Effector memory CD4-positive, alpha-beta T cell (primary cell): Measurements from ENCODE around the gene RYR3.

ENCODE experiments used
- DNase-seq, 3 donors: peaks; one replicate each; pipeline ENCODE4 v3.0.0-alpha.2; 2020
- H3K27ac ChIP-seq: 2 replicates; pipeline ENCODE4 v1.7.0; 2013; ENCODE audit warnings: mild to moderate bottlenecking, low read length, moderate library complexity; ENCODE audit not compliant: insufficient read depth, poor library complexity, severe bottlenecking
- H3K27me3 ChIP-seq: replicated peaks from 2 replicates; pipeline ENCODE4 v1.7.0; 2013; ENCODE audit warnings: mild to moderate bottlenecking, low read length; ENCODE audit not compliant: insufficient read depth, control insufficient read depth, poor library complexity, severe bottlenecking
- H3K36me3 ChIP-seq: 2 replicates; pipeline ENCODE4 v1.7.0; 2013; ENCODE audit warnings: mild to moderate bottlenecking, low read length, moderate library complexity; ENCODE audit not compliant: control insufficient read depth, insufficient read depth
- H3K4me1 ChIP-seq: 2 replicates; pipeline ENCODE4 v1.7.0; 2013; ENCODE audit warnings: low read length, mild to moderate bottlenecking; ENCODE audit not compliant: control insufficient read depth, insufficient read depth, poor library complexity, severe bottlenecking
- H3K4me3 ChIP-seq: 2 replicates; pipeline ENCODE4 v1.7.0; 2013; ENCODE audit warnings: low read length, low read depth, mild to moderate bottlenecking; ENCODE audit not compliant: insufficient read depth, poor library complexity, severe bottlenecking
- H3K9me3 ChIP-seq: 2 replicates; pipeline ENCODE4 v1.7.0; 2013; ENCODE audit warnings: mild to moderate bottlenecking, low read length, moderate library complexity; ENCODE audit not compliant: control insufficient read depth

RYR3 gene

DNA sequence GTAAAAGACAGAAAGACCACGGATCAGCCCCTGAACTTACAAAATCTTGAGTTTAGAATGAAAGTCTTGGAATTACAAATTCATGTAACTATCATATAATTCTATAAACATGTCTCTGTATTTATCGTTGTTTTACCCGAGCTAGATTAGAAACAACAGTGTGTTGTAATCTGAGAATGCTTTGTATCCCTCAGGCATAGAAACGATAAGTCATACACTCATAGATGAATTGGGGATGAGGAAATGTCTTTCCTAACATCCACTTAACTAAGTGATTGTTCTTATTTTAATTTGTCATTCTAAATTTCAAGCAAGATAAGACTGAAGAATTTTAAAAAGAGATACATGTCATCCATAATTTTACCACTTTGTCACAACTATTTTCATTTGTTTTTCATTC is 165.3 kb downstream of the RYR3 start:
- no peak for DNase-seq
- H3K36me3 ChIP-seq, result no peaks in the 10 kb centered on the region
- no peaks in the 10 kb centered on the region for H3K4me1 ChIP-seq
- H3K27ac ChIP-seq, result no peak overlapping the region
- H3K4me3 ChIP-seq, result no peak overlapping the region
- no peaks in the 10 kb centered on the region for H3K27me3 ChIP-seq
- no peaks in the 10 kb centered on the region for H3K9me3 ChIP-seq

DNA sequence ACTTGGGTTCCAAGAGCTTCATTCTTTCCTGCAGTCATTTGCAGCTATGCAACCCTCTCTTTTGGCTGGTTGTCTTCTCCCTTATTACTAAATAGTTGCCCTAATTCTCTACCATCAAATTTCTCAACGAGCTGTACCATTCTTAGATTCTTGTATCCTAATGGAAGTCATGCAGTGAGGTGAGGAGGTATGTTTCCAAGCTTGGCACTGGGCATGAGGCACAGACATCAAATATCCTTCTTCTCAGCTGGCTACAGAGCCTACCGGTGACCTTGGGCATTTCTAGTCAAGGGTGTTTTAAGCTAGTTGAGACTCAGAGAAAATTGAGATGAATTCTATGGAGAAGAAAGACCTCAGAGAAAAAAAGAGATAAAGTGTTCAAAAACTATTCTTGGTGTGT is 166.1 kb downstream of the RYR3 start:
- DNase-seq, result no peak
- H3K27me3 ChIP-seq, result no peaks in the 10 kb centered on the region
- H3K36me3 ChIP-seq, result no peaks in the 10 kb centered on the region
- no peak overlapping the region for H3K27ac ChIP-seq
- no peak overlapping the region for H3K4me3 ChIP-seq
- H3K9me3 ChIP-seq, result no peaks in the 10 kb centered on the region
- H3K4me1 ChIP-seq, result no peaks in the 10 kb centered on the region

DNA sequence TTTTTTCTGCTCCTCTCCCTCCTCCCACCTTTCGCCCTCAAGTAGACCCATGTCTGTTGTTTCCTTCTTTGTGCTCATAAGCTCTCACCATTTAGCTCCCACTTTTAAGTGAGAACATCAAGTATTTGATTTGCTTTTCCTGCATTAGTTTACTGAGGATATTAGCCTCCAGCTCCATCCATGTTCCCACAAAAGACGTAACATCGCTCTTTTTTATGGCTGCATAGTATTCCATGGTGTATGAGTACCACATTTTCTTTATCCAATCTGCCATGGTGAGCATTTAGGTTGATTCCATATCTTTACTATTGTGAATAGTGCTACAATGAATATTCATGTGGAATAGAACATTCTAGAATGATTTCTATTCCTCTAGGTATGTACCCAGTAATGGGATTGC is 178.6 kb downstream of the RYR3 start:
- Histone ChIP-seq H3K36me3 (no peaks in the 10 kb centered on the region), H3K4me3 (no peak overlapping the region), H3K27ac (no peak overlapping the region), H3K9me3 (no peaks in the 10 kb centered on the region), H3K27me3 (no peaks in the 10 kb centered on the region), H3K4me1 (no peaks in the 10 kb centered on the region)
- no peak for DNase-seq

DNA sequence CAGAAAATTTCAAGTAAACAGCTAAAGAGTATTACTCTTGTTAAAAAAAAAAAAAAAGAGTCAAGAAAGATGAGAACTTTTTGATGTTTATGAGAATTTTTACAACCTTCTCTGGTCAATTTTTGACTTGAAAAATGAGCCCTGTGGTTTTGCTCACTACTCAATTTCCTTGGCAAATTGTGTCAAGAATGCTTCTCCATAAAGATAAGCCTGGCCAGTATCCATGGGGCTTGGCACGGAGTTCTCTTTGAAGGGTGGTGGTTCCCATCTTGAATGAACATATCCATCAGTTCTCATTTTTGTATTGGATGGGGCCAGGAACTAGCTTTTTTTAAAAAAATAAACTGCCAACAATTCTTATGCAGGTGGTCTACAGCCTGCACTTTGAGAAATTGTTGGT is 179.9 kb downstream of the RYR3 start:
- Histone ChIP-seq H3K27ac (no peak overlapping the region), H3K27me3 (no peaks in the 10 kb centered on the region), H3K4me3 (no peak overlapping the region), H3K9me3 (no peaks in the 10 kb centered on the region), H3K36me3 (no peaks in the 10 kb centered on the region), H3K4me1 (no peaks in the 10 kb centered on the region)
- no peak for DNase-seq

DNA sequence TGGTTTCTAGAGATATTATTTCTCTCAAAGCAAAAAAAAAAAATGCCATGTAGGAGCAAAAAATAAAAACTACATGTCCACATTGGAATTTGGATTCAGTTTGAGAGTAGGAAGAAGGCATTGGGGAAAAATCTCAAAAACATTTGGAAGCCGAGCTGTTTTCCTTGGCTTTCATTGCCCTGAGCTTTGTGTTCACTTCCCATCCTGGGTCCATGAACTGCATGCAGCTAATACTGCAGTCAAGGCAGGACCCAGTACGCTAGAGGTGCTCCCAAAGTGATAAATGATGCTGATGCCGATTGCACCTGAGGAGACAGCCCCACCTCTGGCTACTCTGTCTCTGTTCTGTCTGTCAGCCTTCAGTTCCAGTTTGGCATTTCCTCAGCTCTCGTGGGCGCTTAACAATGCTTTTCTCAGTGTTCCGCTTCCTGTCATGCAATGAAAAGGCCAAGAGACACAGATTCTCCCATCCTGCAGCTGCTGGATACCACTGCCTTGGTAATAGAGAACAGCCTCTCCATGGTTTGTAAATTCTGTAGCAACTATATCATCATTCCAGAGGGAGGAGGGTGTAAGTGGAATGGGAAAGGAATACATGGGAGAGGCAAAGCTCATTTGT is 181.8 kb downstream of the RYR3 start:
- H3K9me3 ChIP-seq, result no peaks in the 10 kb centered on the region
- no peak overlapping the region for H3K4me3 ChIP-seq
- no peaks in the 10 kb centered on the region for H3K27me3 ChIP-seq
- no peak for DNase-seq
- no peaks in the 10 kb centered on the region for H3K36me3 ChIP-seq
- H3K27ac ChIP-seq, result no peak overlapping the region
- H3K4me1 ChIP-seq, result no peaks in the 10 kb centered on the region

DNA sequence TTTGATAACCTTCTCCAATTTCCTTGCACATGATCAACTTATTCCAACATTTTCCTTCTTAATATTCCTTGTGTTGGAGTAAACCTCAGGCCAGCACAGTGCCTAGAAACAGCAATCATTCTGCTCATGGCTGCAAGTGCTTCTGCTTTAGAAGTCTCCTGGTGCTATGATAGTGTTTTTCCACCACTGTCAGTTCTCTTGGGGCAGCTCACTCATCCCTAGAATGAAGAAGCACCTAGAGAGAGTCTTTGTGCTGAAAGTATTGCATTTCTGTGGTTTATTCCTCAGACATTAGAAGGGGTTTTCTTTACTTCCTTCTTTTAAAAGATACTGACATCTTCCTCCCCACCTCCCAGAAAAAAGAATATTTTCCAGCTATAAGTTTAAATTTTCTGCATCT is 183.5 kb downstream of the RYR3 start:
- H3K36me3 ChIP-seq, result no peaks in the 10 kb centered on the region
- H3K9me3 ChIP-seq, result no peaks in the 10 kb centered on the region
- no peak overlapping the region for H3K4me3 ChIP-seq
- no peak overlapping the region for H3K27ac ChIP-seq
- no peaks in the 10 kb centered on the region for H3K4me1 ChIP-seq
- H3K27me3 ChIP-seq, result no peaks in the 10 kb centered on the region
- no peak for DNase-seq

DNA sequence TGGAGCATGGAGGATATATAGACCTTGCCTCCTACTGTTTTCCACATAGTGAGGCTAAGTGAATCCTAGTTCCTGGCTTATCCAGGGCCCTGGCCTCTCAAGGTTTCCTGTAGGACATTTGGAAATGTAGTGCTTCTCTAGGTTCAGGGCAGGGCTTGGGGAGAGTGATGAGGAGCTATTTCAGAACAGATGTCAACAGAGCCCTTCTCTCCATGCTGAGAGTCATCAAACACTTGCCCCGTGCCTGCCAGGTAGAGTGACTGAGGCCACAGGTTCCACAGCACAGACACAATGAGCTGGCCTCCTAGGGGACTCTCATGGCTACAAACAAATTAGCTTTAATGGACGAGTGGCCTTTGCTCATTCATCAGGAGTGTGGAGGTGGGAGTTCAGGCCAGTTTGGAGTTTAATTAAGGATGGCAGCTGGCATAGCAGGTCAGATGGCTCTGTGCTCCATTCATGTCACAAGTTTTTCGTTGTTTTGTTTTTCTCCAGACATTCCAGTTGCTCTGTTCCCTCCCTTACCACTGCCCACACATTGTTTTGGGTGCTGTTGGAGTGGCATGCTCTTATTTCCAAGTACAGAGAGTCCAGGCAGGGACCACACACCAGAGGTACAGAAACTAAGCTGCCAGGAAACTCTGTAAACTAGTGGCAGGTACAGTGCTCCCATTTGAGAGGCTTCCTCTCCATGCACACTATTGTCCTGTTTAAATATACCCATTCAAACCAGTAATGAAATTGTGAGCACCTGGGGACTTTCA is 189.8 kb downstream of the RYR3 start:
- no peak for DNase-seq
- Histone ChIP-seq H3K36me3 (no peaks in the 10 kb centered on the region), H3K27ac (no peak overlapping the region), H3K27me3 (no peaks in the 10 kb centered on the region), H3K9me3 (no peaks in the 10 kb centered on the region), H3K4me1 (no peaks in the 10 kb centered on the region), H3K4me3 (no peak overlapping the region)

DNA sequence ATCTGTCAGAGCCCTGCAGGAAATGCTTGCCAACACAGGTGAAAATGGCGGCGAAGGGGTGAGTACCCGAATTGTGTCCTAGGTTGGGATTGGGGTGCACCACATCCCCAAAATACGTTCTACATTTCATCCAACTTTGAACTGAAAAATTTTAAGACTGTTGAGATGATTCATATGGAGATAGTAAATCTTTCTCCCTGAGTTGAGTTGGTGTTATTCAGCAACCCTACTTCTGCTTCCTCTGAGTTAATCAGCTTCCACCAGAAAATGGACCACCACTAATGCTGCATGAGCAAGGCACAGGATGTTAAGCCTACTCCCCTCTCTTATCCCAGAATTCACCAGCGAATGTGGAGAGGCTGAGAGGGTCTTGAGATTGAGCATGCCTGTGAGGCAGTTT is 192.9 kb downstream of the RYR3 start:
- Histone ChIP-seq H3K27me3 (no peaks in the 10 kb centered on the region), H3K9me3 (no peaks in the 10 kb centered on the region), H3K27ac (no peak overlapping the region), H3K36me3 (no peaks in the 10 kb centered on the region), H3K4me3 (no peak overlapping the region), H3K4me1 (no peaks in the 10 kb centered on the region)
- DNase-seq, result no peak

DNA sequence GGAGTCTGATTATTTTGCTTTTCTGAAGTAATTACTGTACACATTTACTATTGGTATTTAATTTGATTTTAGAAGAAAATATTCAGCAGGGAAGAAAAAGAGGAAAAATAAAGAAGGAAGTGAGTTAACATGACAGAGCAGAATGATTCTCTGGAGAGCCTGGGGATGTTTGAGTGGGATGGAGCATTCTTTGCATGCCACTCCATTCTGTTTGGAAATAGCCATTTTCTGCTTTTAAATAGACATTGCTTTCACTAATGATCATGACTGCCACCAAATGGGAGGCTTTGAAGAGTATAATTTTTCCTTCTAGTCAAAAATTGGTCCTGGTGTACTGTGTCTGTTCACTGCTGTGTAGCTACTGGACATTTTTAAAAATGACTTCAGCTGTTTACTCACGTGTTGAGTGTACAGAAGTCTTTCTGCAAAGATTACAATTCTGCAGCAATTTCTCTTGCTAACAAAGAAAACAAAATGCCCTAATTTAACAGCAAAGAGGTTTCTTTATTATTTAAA is 196.1 kb downstream of the RYR3 start:
- H3K4me3 ChIP-seq, result no peak overlapping the region
- no peaks in the 10 kb centered on the region for H3K9me3 ChIP-seq
- H3K36me3 ChIP-seq, result no peaks in the 10 kb centered on the region
- H3K27ac ChIP-seq, result no peak overlapping the region
- H3K4me1 ChIP-seq, result no peaks in the 10 kb centered on the region
- DNase-seq, result no peak
- no peaks in the 10 kb centered on the region for H3K27me3 ChIP-seq

DNA sequence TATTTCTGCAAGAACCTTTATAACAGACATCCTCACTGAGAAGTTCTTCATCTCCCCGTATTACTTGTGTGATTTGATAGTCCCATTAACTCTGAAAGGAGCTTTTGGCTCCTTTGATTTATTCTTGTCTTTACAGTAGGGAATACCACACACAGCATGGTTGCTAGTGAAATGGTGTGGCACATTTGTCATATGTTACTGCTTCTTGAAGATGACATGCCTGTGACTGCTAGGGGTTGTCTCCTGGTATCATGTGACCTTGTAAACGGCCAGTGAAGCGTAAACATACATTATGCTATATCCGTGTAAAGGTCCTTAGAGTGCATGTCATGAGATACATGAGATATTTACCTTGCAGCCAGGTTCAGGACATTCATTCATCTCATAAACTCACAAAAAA is 197.9 kb downstream of the RYR3 start:
- Histone ChIP-seq H3K27ac (no peak overlapping the region), H3K9me3 (no peaks in the 10 kb centered on the region), H3K4me1 (no peaks in the 10 kb centered on the region), H3K4me3 (no peak overlapping the region), H3K36me3 (no peaks in the 10 kb centered on the region), H3K27me3 (no peaks in the 10 kb centered on the region)
- no peak for DNase-seq
